ENCODE results near the gene HIP1R.
"Not testable (repeated sequence)": the region's sequence is repeated elsewhere in the genome, so short reads cannot be mapped to it uniquely, and the experiment has no call there.

HIP1R gene, protein sequence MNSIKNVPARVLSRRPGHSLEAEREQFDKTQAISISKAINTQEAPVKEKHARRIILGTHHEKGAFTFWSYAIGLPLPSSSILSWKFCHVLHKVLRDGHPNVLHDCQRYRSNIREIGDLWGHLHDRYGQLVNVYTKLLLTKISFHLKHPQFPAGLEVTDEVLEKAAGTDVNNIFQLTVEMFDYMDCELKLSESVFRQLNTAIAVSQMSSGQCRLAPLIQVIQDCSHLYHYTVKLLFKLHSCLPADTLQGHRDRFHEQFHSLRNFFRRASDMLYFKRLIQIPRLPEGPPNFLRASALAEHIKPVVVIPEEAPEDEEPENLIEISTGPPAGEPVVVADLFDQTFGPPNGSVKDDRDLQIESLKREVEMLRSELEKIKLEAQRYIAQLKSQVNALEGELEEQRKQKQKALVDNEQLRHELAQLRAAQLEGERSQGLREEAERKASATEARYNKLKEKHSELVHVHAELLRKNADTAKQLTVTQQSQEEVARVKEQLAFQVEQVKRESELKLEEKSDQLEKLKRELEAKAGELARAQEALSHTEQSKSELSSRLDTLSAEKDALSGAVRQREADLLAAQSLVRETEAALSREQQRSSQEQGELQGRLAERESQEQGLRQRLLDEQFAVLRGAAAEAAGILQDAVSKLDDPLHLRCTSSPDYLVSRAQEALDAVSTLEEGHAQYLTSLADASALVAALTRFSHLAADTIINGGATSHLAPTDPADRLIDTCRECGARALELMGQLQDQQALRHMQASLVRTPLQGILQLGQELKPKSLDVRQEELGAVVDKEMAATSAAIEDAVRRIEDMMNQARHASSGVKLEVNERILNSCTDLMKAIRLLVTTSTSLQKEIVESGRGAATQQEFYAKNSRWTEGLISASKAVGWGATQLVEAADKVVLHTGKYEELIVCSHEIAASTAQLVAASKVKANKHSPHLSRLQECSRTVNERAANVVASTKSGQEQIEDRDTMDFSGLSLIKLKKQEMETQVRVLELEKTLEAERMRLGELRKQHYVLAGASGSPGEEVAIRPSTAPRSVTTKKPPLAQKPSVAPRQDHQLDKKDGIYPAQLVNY

DNA sequence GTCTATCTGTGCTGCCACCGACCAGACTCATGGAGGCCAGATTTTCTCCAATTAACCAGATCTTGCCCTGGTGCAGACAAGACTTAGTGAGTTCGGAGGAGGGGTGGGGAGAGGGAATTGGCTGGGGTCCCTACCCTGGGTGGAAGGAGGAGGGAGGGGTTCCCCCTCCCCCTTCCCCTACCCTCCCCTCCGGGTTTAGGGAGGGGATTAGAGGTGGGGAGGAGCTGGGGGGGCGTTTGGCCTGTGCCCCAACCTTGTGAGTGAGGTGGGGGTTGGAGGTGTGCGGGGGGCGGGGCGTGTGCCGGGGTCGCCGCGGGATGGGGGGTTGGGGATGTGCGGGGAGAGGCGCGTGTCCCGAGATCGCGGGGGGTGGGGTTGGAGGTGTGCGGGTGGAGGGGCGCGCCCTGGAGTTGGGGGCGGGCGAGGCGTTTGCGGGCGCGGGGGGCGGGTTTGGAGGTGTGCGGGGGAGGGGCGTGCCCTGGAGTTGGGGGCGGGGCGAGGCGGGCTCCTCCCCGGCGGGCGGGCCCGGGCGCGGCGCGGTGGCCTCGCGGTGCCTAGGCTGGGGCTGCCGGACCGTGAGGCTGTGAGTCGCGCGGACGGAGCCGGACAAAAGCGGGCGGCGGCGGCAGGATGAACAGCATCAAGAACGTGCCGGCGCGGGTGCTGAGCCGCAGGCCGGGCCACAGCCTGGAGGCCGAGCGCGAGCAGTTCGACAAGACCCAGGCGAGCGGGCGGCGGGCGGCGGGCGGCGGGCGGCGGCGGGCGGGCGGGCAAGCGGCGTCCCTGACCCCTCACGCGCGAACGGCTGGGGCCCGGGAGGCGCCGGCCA, at the start of gene HIP1R:
HIP1R (plus strand) TSS at position 537 of the 829 bp plus-strand sequence; CDS start at position 631, 94 bp downstream.
- peak in 1 of 2 donors; percentile 48 for DNase-seq (ENCODE audit: extremely low read depth in 1 of 2, low read depth in 1 of 2)

DNA sequence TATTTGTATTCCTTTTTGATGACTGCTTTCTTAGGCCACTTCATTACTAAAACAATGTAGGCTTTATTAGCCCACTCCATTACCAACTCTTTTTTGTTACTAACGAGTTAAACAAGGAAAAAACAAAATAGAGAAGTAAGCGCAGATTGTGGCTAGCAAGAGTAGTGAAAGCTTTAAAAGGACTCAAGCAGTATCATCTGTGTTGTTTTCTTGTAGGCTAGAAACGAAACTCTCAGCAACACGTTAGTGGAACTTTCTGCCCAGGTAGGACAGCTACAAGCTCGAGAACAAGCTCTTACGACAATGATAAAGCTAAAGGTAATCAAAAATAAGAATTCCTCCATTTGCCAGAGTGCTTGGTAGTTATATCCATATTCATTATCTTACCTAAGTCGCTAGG, 49.8 kb upstream of the HIP1R start:
- DNase-seq (ENCODE audit: extremely low read depth in 1 of 2, low read depth in 1 of 2): no peak

DNA sequence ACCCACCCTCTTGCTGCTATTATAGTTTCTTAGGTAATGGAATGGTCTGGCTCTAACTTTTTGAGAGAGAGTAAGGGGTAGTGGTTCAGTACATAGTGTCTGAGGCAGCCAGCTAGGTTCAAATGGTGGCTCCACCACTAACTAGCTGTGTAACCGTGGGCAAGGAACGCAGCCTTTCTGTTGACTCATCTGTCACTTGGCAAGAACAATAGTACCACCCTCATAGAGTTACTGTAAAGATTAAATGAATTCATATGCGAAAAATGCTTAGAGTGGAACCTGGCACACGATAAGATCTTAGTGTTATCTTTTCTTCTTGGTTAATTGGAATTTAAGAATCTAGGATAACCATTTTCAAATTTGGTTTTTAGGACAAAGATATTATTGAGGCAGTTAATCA, 46.9 kb upstream of the HIP1R start:
- no peak for DNase-seq (ENCODE audit: extremely low read depth in 1 of 2, low read depth in 1 of 2)

DNA sequence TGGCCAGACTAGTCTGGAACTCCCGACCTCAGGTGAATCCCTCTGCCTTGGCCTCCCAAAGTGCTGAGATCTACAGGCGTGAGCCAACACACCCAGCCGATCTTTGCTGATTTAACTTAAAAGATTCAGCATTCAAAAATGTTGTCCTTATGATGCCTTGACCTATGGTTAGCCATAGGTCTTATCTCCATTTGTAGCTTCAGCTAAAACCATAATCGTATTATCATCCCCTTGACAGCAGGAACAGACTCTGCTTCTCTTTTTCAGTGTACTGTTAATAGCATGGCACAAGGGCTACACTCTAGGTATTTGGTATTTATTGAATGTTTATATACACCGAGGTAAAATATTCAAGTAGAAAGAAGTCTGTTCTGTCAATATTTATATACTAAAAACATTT, 45.6 kb upstream of the HIP1R start:
- no peak for DNase-seq (ENCODE audit: extremely low read depth in 1 of 2, low read depth in 1 of 2)

DNA sequence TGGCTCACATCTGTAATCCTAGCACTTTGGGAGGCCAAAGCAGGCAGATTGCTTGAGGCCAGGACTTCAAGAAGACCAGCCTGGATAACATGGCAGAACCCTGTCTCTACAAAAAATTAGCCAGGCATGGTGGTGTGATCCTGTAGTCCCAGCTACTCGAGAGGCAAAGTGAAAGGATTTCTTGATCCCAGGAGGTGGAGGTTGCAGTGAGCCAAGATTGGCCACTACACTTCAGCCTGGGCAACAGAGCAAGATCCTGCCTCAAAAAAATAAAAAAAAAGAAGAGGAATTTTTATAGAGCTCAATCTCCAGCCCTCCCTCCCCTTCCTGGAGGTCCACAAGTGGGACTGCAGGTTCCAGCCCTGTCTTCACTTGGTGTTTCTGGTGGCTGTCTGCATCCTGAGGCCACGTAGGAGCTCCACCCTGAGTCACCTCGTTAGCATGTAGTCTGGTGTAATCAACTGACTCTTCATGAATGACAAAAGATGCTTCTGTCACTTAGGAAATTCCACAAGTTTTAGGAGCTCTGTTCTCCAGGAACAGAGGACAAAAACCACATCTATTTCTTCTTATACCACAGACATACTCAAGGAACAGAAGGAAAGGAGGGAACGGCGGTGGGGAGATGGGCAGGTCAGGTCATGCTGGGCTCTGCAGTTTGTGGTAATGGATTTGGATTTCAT, 44.7 kb upstream of the HIP1R start:
- no peak for DNase-seq (ENCODE audit: extremely low read depth in 1 of 2, low read depth in 1 of 2)

DNA sequence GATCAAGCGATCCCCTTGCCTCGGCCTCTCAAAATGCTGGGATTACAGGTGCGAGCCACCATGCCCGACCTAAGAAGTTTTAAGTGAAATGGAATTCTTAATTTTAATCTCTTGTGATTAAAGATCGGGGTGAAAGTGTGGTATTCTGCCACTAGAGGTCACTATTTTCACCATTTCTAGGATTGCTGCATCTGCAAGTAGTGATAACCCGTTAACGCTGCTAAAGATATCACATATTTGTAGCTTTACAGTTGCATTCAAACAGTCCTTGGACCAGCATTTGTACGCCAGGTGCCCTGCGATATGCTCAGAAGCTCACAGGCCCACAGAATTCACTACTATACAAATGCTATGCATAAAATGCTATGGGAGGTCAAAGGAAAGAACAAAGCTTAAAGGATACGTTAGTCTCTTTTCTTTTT, 41.6 kb upstream of the HIP1R start:
- no peak for DNase-seq (ENCODE audit: extremely low read depth in 1 of 2, low read depth in 1 of 2)

DNA sequence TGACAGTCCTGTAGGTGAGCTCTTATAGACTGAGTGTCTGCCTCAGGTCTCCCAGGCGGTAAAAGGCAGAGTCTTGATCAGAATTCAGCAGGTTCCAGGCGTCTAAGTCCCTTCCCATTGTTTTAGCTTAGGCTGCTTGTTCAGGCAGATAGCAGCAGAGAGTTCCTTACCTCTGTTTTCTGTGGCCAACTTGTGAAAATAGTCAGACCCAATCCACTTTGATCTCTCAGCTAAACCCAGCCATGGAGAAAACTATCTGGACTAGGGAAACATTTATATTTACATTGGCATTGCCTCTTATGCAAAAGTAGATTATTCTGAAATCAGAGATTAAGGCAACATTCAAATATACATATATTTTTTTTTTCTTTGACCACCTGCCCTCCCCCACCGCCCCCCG, 39.5 kb upstream of the HIP1R start:
- DNase-seq (ENCODE audit: extremely low read depth in 1 of 2, low read depth in 1 of 2): no peak

DNA sequence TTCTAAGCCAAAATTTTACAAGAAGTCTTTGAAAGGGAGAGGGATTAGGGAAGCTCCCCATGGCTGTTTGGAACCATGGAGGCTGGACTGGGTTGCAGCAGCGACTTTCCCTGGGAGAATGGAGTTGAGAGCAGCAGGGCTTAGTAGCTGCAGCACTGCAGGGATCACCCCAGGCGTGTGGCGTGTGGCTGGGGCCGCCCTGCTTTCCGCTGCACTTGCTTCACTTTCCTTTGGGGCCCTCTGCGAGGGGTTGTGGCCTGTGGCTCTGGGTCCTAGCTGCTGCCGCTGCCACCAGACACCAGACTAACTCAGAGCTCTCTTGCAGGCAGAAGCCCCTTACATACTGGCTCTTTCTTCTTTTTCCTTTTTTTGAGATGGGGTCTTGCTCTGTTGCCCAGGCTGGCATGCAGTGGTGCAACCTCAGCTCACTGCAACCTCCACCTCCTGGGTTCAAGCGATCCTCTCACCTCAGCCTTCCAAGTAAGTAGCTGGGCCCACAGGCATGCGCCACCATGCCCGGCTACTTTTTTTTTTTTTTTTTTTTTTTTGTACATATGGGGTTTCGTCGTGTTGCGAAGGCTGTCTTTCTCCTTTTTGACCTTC, 35.5 kb upstream of the HIP1R start:
- DNase-seq (ENCODE audit: extremely low read depth in 1 of 2, low read depth in 1 of 2): peak in 1 of 2 donors; percentile 1

DNA sequence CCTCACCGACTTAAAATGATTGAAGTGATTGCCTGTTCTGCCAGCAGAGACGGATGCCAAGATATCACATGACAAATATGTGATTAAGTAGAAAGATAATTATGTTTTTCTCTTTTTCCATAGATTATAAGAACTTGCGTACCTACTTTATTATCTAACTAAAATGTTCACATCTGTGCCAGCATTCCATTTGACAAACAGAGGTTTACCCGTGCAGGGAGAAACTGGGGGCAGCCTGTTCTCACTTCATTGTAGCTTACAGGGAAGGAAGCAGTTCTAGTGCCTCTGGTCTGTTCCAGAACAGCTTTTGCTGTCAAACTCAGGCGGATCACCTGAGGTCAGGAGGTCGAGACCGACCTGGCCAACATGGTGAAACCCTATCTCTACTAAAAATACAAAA, 31.3 kb upstream of the HIP1R start:
- DNase-seq (ENCODE audit: extremely low read depth in 1 of 2, low read depth in 1 of 2): no peak

DNA sequence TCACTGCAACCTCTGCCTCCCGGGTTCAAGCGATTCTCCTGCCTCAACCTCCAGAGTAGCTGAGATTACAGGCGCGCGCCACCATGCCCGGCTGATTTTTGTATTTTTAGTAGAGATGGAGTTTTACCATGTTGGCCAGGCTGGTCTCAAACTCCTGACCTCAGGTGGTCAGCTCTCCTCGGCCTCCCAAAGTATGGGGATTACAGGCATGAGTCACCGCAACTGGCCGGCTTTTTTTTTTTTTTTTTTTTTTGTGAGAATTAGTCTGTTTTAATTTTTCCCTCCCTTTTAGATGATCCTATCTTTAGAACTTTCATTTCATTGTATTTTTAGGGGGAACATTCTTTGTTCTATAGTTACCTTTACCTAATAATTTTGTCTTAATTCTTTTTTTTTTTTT, 30.3 kb upstream of the HIP1R start:
- DNase-seq (ENCODE audit: extremely low read depth in 1 of 2, low read depth in 1 of 2): not testable (repeated sequence)

DNA sequence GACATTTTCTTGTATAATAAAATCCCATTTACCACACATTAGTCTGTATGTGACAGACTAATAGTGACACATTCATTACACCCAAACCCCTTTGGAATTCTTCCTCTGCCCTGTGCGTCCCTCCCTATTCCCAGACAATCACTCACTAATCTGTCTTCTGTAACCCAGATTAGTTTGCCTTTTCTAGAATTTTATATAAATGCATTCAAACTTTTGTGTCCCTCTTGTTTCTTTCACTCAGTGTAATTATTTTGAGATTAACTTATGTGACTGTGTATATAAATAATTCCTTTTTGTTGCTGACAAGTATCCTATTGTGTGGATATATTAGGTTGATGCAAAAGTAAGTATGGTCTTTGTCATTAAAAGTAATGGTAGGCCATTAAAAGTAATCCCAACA, 27.6 kb upstream of the HIP1R start:
- DNase-seq (ENCODE audit: extremely low read depth in 1 of 2, low read depth in 1 of 2): no peak

DNA sequence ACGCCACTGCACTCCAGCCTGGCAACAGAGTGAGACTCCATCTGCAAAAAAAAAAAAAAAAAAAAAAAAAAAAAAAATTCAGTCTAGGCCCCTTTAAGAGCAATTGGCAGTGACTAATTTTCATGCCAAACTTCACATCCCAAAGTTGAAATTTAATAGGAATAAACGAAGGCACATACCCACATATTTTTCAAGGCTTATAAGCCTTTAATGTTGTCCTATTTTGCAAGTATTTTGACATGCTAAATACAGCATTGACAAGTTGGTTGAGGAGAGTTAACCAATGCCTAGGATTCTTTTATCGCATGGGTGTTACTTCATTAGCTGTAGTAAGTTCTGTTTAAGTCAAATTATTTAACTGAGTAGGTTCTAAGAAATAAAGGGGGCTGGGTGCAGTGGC, 23.5 kb upstream of the HIP1R start:
- no peak for DNase-seq (ENCODE audit: extremely low read depth in 1 of 2, low read depth in 1 of 2)

DNA sequence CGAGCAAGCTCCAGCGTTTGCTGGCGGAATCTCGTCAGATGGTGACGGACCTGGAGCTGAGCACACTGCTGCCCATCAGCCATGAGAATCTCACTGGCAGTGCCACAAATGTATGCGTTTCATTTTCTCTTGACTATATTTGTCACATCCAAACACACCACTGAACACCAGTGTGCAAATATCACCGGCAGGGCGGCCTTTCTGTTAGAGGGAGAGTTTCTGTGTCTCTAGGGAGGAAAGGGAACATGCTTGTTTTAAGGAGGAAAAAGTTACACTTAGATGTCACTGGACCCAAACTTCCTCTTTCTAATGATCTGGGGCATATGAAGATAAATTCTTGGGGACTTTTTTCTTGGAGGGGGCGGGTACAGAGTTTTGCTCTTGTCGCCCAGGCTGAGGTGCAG, 21.9 kb upstream of the HIP1R start:
- no peak for DNase-seq (ENCODE audit: extremely low read depth in 1 of 2, low read depth in 1 of 2)

DNA sequence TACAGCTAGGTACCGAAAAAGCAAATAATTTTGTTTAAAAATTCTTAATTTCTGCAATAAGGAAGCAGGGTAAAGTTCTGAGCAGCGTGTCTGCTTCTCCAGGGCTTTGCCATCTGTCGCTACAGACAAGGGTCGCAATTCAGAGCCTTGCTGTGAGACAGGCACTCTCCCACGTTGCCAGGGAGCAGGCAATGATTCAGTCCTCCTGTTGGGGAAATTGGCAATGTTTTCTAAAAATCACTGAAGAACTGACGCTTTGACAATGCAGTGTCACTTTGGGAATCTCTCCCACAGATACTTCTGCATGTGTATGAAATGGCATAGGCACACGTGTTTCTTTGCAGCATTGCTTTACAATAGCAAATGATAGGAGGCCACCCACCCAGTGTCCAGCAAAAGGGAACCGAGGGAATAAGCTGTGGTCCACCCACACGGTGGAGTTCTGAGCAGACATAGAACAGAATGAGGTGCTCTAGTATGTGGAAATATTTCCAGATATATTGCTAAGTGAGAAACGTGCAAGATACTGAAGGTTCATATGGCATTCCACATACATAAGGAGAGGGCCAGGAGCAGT, 16.0 kb upstream of the HIP1R start:
- DNase-seq (ENCODE audit: extremely low read depth in 1 of 2, low read depth in 1 of 2): no peak

DNA sequence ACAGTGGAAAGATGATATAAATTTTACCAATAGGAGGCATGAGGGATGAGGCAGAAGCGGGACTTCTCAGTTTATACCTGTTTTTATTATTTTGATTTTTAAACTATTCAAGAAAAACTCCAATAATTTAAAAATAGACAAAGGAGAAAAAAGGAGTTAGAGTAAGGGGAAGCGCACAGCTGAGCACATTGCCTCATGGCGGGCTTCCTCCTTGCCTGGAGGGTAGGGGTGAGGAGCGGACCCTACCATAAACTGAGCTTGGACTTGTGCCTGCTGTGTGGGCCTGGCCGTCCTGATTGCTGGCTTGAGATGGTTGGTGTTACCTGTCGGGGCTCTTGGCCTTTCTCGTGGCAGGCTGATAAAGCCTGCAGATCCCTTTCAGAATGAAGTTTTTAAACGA, 15.1 kb upstream of the HIP1R start:
- no peak for DNase-seq (ENCODE audit: extremely low read depth in 1 of 2, low read depth in 1 of 2)

DNA sequence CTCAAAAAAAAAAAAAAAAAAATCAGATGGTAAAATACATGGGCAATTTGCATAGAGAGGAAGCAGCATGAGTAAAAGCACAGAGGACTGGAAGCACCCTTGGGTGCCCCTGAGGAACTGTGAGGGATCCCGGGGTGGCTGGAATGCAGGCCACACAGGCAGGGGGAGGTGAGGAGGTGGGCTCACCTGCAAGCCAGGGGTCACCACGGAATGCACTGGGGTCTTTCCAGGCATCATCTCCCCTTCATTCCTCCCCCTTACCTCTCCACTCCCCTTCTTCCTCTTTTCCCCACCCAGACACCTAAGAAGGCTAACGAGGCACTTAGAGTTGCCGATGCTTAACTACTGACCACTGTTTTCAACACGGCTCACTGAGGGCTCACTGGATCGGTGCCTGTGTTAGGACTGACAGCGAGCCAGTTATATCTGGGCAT, 14.4 kb upstream of the HIP1R start:
- no peak for DNase-seq (ENCODE audit: extremely low read depth in 1 of 2, low read depth in 1 of 2)

DNA sequence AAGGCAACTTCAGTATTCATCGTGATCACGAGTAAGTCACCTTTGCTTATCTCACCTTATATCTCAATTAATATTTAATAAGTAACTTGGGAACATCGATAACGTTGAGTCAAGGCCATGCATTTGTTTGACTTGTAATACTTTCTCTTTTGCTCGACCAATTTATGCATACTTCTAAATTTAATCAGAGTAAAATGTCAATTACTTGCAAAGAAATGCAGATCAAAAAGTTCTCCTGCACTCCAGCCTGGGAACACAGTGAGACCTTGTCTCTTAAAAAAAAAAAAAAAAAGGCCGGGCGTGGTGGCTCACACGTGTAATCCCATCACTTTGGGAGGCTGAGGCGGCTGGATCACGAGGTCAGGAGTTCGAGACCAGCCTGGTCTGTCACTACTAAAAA, 11.8 kb upstream of the HIP1R start:
- no peak for DNase-seq (ENCODE audit: extremely low read depth in 1 of 2, low read depth in 1 of 2)

DNA sequence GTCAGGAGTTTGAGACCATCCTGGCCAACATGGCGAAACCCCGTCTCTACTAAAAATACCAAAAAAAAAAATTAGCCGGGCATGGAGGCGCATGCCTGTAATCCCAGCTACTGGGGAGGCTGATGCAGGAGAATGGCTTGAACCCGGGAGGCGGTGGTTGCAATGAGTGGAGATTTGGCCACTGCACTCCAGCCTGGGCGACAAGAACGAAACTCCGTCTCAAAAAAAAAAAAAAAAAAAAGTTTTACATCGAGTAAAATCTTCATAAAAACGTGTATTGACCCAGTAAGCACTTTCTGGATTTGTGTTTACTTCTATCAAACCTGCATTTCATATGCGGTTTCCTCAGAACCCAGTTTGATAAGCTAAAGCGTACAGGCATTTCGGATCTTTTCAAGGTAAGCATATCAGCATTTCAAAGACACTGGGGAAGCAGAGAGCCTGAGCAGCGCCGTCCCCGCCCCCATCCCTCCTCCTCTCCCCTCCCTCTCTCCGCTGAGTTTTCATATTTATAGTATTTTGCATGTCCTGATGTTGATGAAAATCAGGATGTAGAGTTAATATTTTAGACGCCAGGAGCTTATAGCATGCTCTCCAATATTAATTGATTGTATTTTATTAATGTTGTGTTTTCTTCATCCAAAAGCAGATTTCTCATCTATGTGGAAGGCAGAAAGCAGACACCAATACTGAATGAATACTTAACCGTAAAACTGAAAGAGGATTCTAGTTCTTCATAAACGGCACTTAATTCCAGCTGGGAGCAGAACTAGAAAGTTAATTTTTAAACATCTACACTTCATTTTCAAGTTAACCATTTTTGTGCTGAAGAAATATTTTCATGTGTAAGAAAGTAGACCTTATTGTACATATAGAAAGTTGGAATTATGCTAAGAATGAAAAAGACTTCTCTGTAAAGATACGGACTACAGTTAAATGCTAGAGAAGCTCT, 9.2 kb upstream of the HIP1R start:
- DNase-seq (ENCODE audit: extremely low read depth in 1 of 2, low read depth in 1 of 2): no peak
